Right hindlimb (tissue), 1 donor: ENCODE results near the gene PRRX2.
"Not testable (repeated sequence)": the region's sequence is repeated elsewhere in the genome, so short reads cannot be mapped to it uniquely, and the experiment has no call there.

Source experiments
- DNase-seq: peaks from one replicate; pipeline ENCODE4 v3.0.0-alpha.2; 2018

Gene PRRX2

DNA sequence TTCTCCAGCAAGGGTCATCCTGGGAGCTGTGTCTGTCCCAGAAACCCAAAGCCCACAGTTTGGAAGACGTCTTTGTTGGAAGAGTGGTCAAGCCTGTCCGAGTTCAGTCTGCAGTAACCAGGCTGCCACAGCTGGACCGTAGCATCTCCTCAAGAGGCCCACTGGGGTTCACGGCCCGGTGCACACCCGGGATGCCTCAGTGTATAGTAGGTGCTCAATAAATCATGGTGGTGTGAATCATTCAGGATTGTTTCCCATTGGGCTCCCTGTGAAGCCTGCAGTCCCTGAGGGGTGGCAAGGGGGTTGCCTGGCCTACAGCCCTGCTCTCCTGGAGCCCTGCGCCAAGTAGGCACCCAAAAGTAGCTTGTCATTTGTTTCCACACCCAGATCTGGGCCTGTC lies 10.3 kb upstream of the PRRX2 start:
- no peak for DNase-seq

GRCh38 chr9:129655696-129656095 lies 9.8 kb upstream of the PRRX2 start:
- no peak for DNase-seq

- DNase-seq: no peak
Measured at GRCh38 chr9:129656795-129657390, 8.6 kb upstream of the PRRX2 start.

GRCh38 chr9:129661029-129661428 lies 4.4 kb upstream of the PRRX2 start:
- DNase-seq: no peak

DNA sequence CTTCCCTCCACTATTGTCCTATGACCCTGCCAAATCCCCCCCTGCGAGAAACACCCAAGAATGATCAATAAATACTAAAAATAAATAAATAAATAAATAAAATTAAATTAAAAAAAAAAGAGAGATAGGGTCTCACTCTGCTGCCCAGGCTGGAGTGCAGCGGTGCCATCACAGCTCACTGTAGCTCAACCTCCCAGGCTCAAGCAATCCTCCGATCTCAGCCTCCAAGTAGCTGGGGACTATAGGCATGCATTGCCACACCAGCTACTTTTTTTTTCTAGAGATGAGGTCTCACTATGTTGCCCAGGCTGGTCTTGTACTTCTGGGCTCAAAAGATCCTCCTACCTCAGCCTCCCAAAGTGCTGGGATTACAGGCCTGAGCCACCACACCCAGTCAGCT lies 3.2 kb upstream of the PRRX2 start:
- not testable (repeated sequence) for DNase-seq

DNA sequence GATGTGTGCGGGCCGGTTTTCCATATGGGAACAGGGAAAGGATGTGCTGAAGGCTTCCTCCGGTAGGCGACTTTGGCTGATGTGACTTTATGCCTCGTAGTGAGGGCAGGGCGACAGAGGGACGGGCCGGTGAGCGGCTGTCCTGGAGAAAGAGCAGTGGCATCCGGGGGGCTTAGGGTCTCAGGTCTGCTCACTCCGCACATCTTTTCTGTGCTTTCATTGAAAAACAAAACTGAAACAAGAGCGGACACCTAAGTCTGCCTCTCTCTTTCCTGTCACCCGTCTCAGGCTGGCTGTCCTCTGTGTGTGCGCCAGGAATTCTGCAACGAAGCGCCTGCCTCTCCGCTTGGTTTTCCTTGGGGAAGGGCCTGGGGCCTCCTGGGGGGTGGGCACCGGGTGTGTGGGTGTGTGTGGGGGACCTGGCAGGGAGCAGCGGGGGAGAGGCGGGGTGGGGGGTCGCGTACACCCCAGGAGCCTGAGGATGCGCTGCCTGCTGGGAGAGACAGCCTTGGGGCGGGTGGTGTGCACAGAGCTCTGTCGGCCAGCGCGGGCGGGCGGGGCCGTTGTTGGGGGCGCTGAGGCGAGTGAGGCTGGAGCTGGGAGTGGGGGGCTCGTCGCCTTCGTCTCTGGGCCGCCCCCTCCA lies 580 bp upstream of the PRRX2 start:
- no peak for DNase-seq

GRCh38 chr9:129665814-129666520 lies 520 bp downstream of the PRRX2 start:
- no peak for DNase-seq

DNA sequence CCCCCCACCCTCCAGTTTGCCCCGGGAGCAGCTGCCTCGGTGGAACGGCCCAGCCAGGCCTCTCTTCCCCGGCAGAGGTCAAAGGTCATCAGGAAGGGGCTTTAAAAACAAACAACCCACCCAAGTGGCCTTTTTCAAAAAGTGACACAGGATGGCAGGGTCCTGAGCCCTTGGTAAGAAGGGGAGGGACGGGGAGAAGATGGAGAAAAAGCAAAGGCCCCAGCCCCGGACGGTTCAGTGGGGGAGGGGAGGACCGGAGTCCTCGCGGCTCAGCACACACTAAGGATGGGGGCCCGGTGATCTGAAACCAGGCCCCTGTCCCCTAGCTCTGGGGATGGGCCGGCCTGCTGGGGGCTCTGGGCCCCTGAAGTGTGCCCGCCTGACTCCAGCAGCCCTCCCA lies 1.1 kb downstream of the PRRX2 start:
- no peak for DNase-seq

DNA sequence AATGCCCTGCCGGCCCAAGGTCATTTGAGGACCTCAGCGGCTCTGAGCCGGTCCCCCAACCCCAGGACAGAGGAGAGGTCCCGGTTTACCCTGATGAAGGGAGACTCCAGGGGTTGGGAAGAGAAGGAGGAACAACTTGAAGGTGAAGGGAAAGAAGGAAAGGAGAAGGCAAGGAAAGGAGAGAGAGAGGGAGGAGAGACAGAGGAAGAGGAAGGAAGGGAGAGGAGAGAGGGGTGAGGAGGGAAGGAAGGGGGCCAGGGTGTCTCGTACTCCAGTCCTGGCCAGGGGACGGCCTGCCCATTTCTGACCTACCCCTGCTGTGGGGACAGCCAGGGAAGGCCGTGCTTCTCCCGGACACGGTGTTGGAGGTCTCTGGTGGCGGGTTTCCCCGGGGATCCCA lies 1.9 kb downstream of the PRRX2 start:
- no peak for DNase-seq

DNA sequence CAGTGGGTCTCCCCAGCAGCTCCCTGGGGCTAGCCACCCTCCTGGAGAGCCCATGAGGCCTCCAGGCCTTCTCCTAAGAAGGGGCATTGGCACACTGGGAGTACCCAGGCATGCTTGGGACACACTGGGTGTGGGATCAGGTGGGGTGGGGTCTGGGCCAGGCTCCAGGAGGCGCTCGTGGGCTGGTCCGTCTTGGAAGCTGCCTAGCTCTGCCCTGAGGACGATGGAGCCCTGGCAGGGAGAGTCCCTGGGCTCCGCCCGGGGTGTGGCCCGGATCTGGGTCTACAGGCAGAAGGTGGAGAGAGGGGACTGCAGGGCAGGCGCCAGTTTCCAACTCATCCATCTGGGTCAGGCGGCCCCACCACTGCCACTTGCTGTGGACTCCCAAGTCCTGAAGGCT lies 2.4 kb downstream of the PRRX2 start:
- no peak for DNase-seq

- DNase-seq: no peak
Measured at GRCh38 chr9:129669141-129669718, 3.8 kb downstream of the PRRX2 start.

DNA sequence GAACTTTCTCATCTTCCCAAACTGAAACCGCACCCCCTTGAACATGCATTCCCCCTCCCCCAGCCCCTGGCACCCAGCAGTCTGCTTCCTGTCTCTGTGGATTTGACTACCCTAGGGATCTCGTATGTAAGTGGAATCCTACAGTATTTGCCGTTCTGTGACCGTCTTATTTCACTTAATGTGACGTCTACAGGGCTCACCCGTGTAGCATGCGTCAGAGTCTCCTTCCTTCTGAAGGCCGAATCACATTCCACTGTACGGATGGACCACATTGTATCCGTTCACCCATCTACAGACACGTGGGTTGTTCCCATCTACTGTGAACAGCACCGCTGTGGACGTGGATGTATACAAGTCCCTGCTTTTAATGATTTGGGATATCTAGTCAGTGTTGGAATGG lies 4.5 kb downstream of the PRRX2 start:
- DNase-seq: no peak

GRCh38 chr9:129671065-129671464 lies 5.6 kb downstream of the PRRX2 start:
- DNase-seq: no peak

DNA sequence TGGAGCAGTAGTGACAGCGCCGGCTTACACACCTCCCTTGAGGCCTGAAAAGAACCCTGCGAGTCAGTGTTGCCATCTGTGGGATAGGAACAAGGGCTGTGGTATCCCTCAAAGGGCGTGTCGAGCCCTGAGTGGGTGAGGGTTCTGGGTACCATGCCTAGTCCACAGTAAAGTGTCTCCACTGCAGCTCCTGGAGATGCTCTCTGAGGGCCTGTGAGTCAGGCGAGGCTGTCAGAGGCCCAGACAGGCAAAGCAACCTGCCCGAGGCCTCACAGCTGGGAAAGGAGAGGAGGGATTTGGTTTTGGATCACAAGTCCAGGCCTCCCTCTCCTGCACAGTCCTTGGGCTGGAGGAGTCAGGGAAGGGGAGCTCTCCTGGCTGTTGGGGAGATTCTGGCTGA lies 6.1 kb downstream of the PRRX2 start:
- DNase-seq: no peak

DNA sequence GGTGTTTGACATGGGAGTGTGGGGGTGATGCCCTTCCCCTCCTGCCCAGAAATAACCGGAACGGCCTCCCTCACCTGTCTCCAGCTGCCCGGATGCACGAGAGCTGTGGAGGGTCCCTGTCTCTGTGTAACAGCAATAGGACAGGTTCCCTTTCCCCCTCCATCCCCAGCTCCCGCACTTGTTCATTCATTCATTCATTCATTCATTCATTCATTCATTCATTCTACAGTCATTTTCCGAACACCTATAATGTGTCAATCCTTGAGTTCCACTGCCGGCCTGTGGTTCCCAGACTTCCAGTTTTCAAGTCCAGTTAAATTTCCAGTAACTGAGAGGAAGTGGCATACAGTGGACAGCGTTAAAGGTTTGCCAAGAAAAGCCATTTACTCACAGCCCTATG lies 7.3 kb downstream of the PRRX2 start:
- DNase-seq: no peak

- no peak for DNase-seq
Measured at GRCh38 chr9:129673602-129674001, 8.2 kb downstream of the PRRX2 start.

GRCh38 chr9:129674229-129674628 lies 8.8 kb downstream of the PRRX2 start:
- DNase-seq: no peak

DNA sequence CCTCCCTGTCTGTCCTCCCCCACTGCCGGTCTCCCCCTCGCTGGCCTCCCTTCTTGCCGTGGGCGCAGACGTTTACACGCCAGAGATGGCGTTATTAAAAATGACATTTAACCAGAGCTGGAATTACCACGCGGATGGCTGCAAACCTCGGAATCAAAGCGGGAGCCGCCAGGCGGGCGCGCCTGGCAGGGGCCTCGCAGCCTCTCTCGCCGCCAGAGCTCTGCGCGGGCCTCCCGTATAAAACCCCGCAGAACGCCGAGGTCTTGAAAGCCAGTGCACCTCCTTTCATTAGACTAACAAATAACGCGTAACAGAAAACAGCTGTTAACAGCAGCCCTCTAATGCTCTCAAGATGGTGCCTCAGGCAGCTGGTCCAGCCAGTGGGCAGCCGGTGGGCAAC lies 10.2 kb downstream of the PRRX2 start:
- DNase-seq: no peak

DNA sequence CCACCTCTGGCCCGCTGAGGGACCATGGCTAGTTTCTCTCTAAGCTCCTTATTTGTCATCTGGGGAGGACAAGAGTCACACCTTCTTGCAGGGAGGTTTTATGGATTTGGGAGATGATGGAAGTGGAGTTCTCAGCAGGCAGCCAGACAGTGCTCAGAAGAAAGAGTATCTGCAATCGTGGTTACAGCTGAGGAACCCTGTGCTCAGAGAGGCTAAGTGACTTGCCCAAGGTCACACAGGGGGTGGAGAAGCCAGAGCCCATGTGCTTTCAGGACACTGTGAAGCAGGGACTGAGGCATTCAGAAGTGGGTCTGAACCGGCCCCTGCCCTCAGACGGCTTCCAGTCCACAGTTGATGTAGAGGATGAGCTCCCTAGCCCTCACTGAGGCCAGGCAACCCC lies 10.8 kb downstream of the PRRX2 start:
- no peak for DNase-seq

DNA sequence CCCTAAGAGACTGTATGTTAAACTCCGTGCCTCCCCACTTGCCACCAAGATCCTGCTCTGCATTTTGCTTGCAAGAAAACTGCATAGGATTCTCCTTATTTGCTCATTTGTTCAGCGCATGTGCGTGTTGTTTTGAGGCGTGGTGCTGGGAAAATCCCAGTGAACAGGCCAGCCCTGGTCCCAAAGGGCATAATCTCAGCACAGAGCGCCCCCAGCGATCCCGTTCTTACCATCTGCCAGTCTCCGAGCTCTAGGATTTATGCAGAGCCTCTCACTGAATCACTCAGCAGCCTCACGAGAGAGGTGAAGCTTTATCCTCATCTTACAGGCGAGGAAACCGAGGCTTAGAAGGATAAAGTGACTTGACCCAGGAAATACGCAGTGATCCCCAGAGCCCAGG lies 11.5 kb downstream of the PRRX2 start:
- DNase-seq: no peak

- DNase-seq: peak; percentile 74
Measured at GRCh38 chr9:129677456-129677855, 12.0 kb downstream of the PRRX2 start.

DNA sequence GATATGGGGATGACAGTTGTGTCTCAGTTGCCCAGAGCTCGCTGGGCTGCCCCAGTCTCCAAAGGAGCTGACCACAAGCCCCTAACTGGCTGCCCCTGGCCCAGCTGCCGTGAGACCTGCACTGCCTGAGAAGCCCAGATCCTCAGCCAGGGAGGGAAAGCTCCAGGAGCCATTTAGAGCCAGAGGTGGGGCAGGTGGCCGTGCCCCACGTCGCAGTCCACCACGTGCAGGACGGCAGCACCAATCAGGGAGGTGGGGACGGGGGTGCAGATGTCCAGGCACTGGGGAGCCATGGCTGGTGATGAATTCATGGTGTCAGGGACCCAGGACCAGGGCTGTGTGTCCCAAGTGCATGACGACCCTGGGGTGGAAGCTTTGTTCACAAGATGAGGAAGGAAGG lies 13.4 kb downstream of the PRRX2 start:
- DNase-seq: no peak

GRCh38 chr9:129679537-129679936 lies 14.1 kb downstream of the PRRX2 start:
- DNase-seq: no peak

DNA sequence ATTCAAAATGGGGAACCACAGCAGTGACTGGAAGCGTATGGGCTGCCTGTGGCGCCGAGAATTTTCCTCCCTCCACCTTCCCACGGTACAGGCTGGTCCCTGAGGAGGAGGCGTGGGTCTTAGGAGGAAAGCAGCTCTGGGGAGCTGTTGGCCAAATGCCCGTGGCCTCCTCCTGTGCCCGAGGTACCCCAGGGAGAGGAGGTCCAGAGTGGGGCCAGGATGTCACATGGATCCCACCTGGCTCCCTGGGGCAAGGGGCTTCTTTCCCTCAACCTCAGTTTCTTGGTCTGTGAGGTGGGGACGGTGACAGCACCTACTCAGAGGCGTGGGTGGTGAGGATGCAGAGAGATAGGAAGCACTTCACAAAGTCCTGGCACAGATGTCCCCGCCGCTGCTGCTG lies 16.5 kb downstream of the PRRX2 start:
- no peak for DNase-seq
